Measurements from ENCODE around the gene FASN.

GRCh38 chr17:82062076-82062983 lies 35.7 kb downstream of the FASN start:
- no peak for TF ChIP-seq CTCF (IDR thresholded peaks at IDR 0.05; ENCODE audit: insufficient read depth, low read length, poor library complexity, severe bottlenecking)
- no peak for TF ChIP-seq EZH2phosphoT487 (conservative IDR thresholded peaks at IDR 0.05; ENCODE audit: low read length)

All from SU-DHL-6 (cell line).